Glutamatergic neuron (in vitro differentiated cells): ENCODE results near the gene SDR42E1. TPM values are rescaled to one million over a fixed set of nuclear protein-coding genes. Genes with fewer than 3 reads are reported as not detected.

ENCODE experiments used
- DNase-seq: peaks from one replicate; pipeline ENCODE4 v3.0.0; 2022
- H3K27ac Mint-ChIP-seq: one replicate; pipeline ENCODE4 v1.8.0; 2020; ENCODE audit warnings: mild to moderate bottlenecking, mixed read lengths, inconsistent platforms; ENCODE audit not compliant: unreplicated experiment
- H3K27me3 Mint-ChIP-seq: one replicate; pipeline ENCODE4 v1.8.0; 2020; ENCODE audit warnings: mild to moderate bottlenecking, moderate library complexity, mixed read lengths, inconsistent platforms; ENCODE audit not compliant: unreplicated experiment
- H3K36me3 Mint-ChIP-seq: one replicate; pipeline ENCODE4 v1.8.0; 2020; ENCODE audit warnings: mild to moderate bottlenecking, mixed read lengths, inconsistent platforms; ENCODE audit not compliant: unreplicated experiment
- H3K4me1 Mint-ChIP-seq: one replicate; pipeline ENCODE4 v1.8.0; 2020; ENCODE audit warnings: mild to moderate bottlenecking, low read depth, mixed read lengths, inconsistent platforms; ENCODE audit not compliant: unreplicated experiment
- H3K4me3 Mint-ChIP-seq: one replicate; pipeline ENCODE4 v1.8.0; 2020; ENCODE audit warnings: mild to moderate bottlenecking, mixed read lengths, inconsistent platforms; ENCODE audit not compliant: unreplicated experiment
- H3K9me3 Mint-ChIP-seq: one replicate; pipeline ENCODE4 v1.8.0; 2020; ENCODE audit warnings: mild to moderate bottlenecking, moderate library complexity, mixed read lengths, inconsistent platforms; ENCODE audit not compliant: unreplicated experiment
- CTCF ChIP-seq: fragments of 200-600 bp; sonication (generic); IDR thresholded peaks from one replicate; pipeline ENCODE4 v1.5.0; 2021; ENCODE audit not compliant: partially characterized antibody, unreplicated experiment
- total RNA-seq: library from RNA; stranded (reverse); fragmentation: NEBNext Ultra II Directional; extraction: Animal tissue kit (Norgen Biotek cat#: 25700); gene quantifications from one replicate; pipeline ENCODE4 v1.2.1, GENCODE V29; 2021; ENCODE audit not compliant: unreplicated experiment

SDR42E1 gene
- total RNA-seq, 1 donor from 2014 or later: 0.20 TPM

DNA sequence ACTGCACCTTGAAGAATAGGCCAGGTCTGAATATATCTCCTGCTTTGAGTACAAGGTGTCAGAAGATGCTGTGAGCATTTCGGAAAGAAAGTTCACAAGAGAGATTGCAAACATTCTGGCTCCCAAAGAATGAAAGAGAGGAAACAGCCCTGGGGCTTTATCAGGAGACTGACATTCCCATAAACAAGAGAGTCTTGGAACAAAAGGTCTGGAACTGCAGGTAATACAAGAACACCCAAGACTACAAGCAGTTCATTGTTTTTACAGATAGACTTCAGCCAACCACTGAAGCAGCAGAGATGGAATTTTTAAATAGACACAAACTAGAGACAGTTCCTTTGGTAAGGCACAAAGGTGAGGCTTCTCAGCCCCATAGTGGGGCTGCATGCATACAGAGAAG, 38.2 kb upstream of the SDR42E1 start:
- no peaks in the 10 kb centered on the region for H3K9me3 Mint-ChIP-seq
- H3K27ac Mint-ChIP-seq: no peak overlapping the region
- no peak for DNase-seq
- no peak for TF ChIP-seq CTCF
- H3K27me3 Mint-ChIP-seq: peaks cover 1% of the 10 kb centered on the region
- no peak overlapping the region for H3K4me3 Mint-ChIP-seq
- H3K4me1 Mint-ChIP-seq: no peaks in the 10 kb centered on the region
- H3K36me3 Mint-ChIP-seq: no peaks in the 10 kb centered on the region

DNA sequence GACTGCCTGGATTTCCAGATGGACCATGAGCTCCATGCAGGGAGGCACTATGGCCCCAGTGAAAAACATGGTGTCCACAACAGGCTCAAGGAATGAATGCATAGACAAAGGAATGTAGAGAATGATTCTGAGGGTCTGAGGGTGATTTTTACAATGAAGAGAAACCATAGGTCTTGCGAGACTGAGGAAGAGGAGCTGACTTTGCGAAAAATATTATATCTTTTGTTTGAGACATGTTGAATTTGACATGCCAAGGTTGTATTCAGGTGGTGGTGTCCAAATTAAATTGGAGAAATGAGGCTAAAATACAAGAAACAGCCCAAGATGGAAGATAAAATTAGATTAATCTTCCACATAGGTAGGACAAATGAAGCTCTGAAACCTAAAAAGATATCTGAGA, 36.5 kb upstream of the SDR42E1 start:
- no peak for DNase-seq
- no peaks in the 10 kb centered on the region for H3K4me1 Mint-ChIP-seq
- TF ChIP-seq CTCF: no peak
- no peak overlapping the region for H3K4me3 Mint-ChIP-seq
- no peaks in the 10 kb centered on the region for H3K36me3 Mint-ChIP-seq
- H3K27me3 Mint-ChIP-seq: peaks cover 1% of the 10 kb centered on the region
- H3K9me3 Mint-ChIP-seq: no peaks in the 10 kb centered on the region
- no peak overlapping the region for H3K27ac Mint-ChIP-seq

DNA sequence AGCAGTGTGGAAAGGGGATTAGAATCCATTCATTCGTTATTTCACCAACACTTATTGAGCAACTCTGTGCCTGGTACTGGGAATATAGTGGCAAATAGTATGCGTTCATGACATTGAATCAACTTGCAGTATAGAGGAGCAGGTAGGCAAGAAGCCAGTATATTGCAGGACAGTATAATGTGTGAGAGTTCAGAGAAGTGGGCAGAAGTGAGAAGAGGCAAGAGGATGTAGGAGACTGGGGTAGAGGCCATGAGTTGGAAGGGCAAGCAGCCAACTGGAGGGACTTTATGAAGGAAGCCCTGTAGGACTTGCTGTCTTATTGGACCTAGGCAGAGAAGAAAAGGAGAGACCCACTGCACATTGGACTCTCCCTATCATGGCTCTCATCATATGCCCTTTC, 36.1 kb upstream of the SDR42E1 start:
- Mint-ChIP-seq H3K27me3 (peaks cover 1% of the 10 kb centered on the region), H3K4me1 (no peaks in the 10 kb centered on the region), H3K36me3 (no peaks in the 10 kb centered on the region), H3K27ac (no peak overlapping the region), H3K4me3 (no peak overlapping the region), H3K9me3 (no peaks in the 10 kb centered on the region)
- TF ChIP-seq CTCF: no peak
- no peak for DNase-seq

DNA sequence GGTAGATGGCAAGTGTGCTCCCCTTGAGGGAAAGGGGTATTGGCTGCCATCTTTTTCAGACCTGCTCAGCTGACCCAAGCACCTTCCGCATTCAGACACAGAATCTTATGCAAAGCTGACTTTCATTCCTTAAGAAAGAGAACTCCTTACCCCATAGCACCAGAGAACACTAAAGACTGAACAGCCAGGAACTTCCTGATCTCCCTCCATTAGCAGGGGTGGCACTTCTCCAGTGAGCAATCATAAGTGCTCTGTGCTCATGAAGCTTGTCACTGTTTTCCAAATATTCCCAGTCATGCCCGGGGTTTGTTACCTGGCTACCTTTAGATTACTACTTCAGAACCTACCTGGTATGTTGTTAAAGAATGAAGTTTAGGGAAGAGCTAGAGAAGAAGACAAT, 35.7 kb upstream of the SDR42E1 start:
- no peak for TF ChIP-seq CTCF
- peaks cover 1% of the 10 kb centered on the region for H3K27me3 Mint-ChIP-seq
- H3K27ac Mint-ChIP-seq: no peak overlapping the region
- H3K4me3 Mint-ChIP-seq: no peak overlapping the region
- no peak for DNase-seq
- no peaks in the 10 kb centered on the region for H3K36me3 Mint-ChIP-seq
- H3K9me3 Mint-ChIP-seq: no peaks in the 10 kb centered on the region
- no peaks in the 10 kb centered on the region for H3K4me1 Mint-ChIP-seq

GRCh38 chr16:82046541-82046940, 35.3 kb upstream of the SDR42E1 start:
- no peak for DNase-seq
- Mint-ChIP-seq H3K36me3 (no peaks in the 10 kb centered on the region), H3K4me3 (no peak overlapping the region), H3K27ac (no peak overlapping the region), H3K27me3 (peaks cover 1% of the 10 kb centered on the region), H3K4me1 (no peaks in the 10 kb centered on the region), H3K9me3 (no peaks in the 10 kb centered on the region)
- TF ChIP-seq CTCF: no peak
